Uterus (tissue), 4 donors: ENCODE results near the gene SOCS2. TPM values are rescaled to one million over a fixed set of nuclear protein-coding genes. Genes with fewer than 3 reads are reported as not detected.
"Not testable (repeated sequence)": the region's sequence is repeated elsewhere in the genome, so short reads cannot be mapped to it uniquely, and the experiment has no call there.

Experiments used
- DNase-seq, 2 donors: peaks; one replicate each; pipeline ENCODE4 v3.0.0-alpha.2; 2019 to 2020
- H3K27ac ChIP-seq, 2 donors: fragments of 200-600 bp; sonication (generic); 1 replicate in 1 of 2; 2 replicates in 1 of 2; pipeline ENCODE4 v1.5.1; 2016 to 2018
- H3K27me3 ChIP-seq, 2 donors: fragments of 200-600 bp; sonication (generic); one replicate each; pipeline ENCODE4 v1.5.1; 2018 to 2019; ENCODE audit warnings: control low read depth in 1 of 2
- H3K36me3 ChIP-seq, 2 donors: fragments of 200-600 bp; sonication (generic); one replicate each; pipeline ENCODE4 v1.5.1; 2019; ENCODE audit warnings: control low read depth in 1 of 2
- H3K4me1 ChIP-seq, 2 donors: fragments of 200-600 bp; sonication (generic); one replicate each; pipeline ENCODE4 v1.5.1; 2018 to 2019; ENCODE audit warnings: control low read depth in 1 of 2
- H3K4me3 ChIP-seq, 2 donors: fragments of 200-600 bp; sonication (generic); 1 replicate in 1 of 2; 2 replicates in 1 of 2; pipeline ENCODE4 v1.5.1; 2018 to 2019; ENCODE audit warnings: mild to moderate bottlenecking in 1 of 2
- H3K9me3 ChIP-seq, 2 donors: fragments of 200-600 bp; sonication (generic); one replicate each; pipeline ENCODE4 v1.5.1; 2019; ENCODE audit warnings: control low read depth in 1 of 2
- POLR2A ChIP-seq, 2 donors: fragments of 450-650 bp; IDR thresholded peaks; one replicate each; pipeline ENCODE4 v1.6.1; 2016; ENCODE audit warnings: antibody characterized with exemption in 2 of 2, mild to moderate bottlenecking in 1 of 2, moderate library complexity in 1 of 2
- intact Hi-C: fragments of 100-400 bp; cut with DNase I; formaldehyde crosslinking; loops from one replicate; pipeline ENCODE4 v1.15.1; 2023; ENCODE audit warnings: low total_unique reads
- total RNA-seq, 4 donors: library from RNA; depleted of rRNA in 3 of 4; stranded (reverse); fragments of >200 nt in 3 of 4; gene quantifications; one replicate each; pipeline versions ENCODE4 v1.1.0 to v1.2.4, GENCODE V29; 2014 to 2023
- TF ChIP-seq, protein P1 (sequence below), 4 experiments: fragments of 200-600 bp in 2 of 4; fragments of 450-650 bp in 2 of 4; sonication (generic) in 2 of 4; IDR thresholded peaks; one replicate each; pipeline ENCODE4 v1.5.1; 2016 to 2019; ENCODE audit warnings: antibody characterized with exemption in 4 of 4, mild to moderate bottlenecking in 2 of 4, moderate library complexity in 1 of 4
- donor health status: DM: yes; HTN: yes; CAD: no.

Gene SOCS2
- total RNA-seq, 4 donors from 2014 or later = 55.0 to 345 (median 112) TPM

DNA sequence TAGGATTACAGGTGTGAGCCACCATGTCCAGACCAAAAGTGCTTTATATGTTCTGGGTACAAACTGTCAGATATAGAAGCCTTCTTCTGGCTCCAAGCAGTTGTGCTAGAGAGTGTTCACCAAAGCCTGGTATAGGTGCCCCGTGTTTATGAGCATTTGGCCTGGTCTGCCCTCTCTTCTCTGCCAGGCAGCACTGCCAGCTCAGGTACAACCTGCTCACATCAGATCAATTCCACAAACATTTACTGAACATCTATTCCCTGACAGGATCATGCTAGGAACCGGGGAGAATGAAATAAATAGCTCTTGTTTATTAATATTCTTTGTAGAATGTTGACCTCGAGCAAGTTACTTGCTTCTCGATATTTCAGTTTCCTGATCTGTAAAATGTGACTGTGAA, 20.0 kb upstream of the SOCS2 start:
- no peak for DNase-seq
- H3K27ac ChIP-seq = no peak overlapping the region
- H3K9me3 ChIP-seq = no peaks in the 10 kb centered on the region
- no peaks in the 10 kb centered on the region for H3K4me1 ChIP-seq
- H3K36me3 ChIP-seq = no peaks in the 10 kb centered on the region
- H3K27me3 ChIP-seq = no peaks in the 10 kb centered on the region
- intact Hi-C loops = no loop called here
- H3K4me3 ChIP-seq = no peak overlapping the region
- TF ChIP-seq, protein P1, sequence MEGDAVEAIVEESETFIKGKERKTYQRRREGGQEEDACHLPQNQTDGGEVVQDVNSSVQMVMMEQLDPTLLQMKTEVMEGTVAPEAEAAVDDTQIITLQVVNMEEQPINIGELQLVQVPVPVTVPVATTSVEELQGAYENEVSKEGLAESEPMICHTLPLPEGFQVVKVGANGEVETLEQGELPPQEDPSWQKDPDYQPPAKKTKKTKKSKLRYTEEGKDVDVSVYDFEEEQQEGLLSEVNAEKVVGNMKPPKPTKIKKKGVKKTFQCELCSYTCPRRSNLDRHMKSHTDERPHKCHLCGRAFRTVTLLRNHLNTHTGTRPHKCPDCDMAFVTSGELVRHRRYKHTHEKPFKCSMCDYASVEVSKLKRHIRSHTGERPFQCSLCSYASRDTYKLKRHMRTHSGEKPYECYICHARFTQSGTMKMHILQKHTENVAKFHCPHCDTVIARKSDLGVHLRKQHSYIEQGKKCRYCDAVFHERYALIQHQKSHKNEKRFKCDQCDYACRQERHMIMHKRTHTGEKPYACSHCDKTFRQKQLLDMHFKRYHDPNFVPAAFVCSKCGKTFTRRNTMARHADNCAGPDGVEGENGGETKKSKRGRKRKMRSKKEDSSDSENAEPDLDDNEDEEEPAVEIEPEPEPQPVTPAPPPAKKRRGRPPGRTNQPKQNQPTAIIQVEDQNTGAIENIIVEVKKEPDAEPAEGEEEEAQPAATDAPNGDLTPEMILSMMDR (IDR thresholded peaks at IDR 0.05) = no peak
- no peak for TF ChIP-seq POLR2A (IDR thresholded peaks at IDR 0.05)

DNA sequence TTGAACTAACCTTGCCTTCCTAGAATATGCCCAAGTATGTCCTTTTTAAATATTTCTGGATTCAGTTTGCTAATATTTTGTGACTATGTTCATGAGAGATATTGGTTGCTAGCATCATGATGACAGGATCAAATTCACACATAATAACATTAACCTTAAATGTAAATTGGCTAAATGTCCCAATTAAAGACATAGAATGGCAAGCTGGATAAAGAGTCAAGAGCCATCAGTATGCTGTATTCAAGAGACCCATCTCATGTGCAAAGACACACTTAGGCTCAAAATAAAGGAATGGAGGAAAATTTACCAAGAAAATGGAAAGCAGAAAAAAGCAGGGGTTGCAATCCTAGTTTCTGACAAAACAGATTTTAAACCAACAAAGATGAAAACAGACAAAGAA, 14.6 kb upstream of the SOCS2 start:
- H3K27ac ChIP-seq, H3K9me3 ChIP-seq, H3K4me3 ChIP-seq, H3K4me1 ChIP-seq, H3K27me3 ChIP-seq, H3K36me3 ChIP-seq, DNase-seq, intact Hi-C loops: not testable (repeated sequence)

DNA sequence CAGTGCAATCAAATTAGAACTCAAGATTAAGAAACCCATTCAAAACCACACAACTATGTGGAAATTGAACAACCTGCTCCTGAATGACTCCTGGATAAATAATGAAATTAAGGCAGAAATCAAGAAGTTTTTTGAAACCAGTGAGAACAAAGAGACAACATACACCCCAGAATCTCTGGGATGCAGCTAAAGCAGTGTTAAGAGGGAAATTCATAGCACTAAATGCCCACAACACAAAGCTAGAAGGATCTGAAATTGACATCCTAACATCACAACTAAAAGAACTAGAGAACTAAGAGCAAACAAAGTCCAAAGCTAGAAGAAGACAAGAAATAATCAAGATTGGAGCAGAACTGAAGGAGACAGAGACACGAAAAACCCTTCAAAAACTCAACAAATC, 13.8 kb upstream of the SOCS2 start:
- H3K4me1 ChIP-seq, DNase-seq, H3K4me3 ChIP-seq, H3K9me3 ChIP-seq, H3K36me3 ChIP-seq, H3K27me3 ChIP-seq, H3K27ac ChIP-seq, intact Hi-C loops: not testable (repeated sequence)

DNA sequence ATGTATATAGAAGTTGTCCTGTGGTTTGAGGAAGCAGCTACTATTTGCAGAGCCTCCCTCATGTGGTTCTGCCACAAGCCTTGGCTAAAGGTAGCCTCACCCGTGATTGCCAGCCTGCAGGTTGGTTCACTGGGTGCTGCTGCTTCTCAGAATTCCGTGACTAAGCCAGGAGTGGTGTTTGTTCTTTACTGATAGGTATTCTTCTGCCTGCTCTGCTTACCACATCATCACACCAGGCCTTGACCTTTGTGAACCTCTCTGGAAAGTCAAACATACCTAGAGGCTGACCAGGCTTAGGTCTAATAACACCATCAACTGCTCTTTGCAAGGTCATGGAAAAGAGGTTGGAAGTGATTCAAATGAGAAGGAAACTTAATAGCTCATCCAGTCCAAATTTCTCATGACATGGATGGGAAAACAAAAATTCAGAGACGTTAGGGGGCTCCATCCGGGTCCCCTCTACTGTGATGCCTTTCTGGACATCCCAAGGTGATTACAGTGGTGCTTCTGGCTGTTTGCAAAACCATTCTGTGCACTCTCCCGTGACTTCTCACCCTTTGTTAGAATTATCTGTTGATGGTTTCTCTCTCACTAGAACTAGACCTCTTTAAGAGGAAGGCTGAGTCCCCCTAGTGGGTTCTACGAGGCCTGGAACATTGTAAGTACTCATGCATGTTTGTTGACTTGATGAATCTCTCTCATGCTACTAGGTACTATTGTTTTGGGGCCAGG, 8.5 kb upstream of the SOCS2 start:
- Histone ChIP-seq H3K27ac (no peak overlapping the region), H3K4me3 (no peak overlapping the region), H3K36me3 (no peaks in the 10 kb centered on the region), H3K9me3 (no peaks in the 10 kb centered on the region), H3K4me1 (no peaks in the 10 kb centered on the region), H3K27me3 (no peaks in the 10 kb centered on the region)
- TF ChIP-seq, protein P1 (IDR thresholded peaks at IDR 0.05) = no peak
- TF ChIP-seq POLR2A (IDR thresholded peaks at IDR 0.05) = no peak
- no peak for DNase-seq
- intact Hi-C loops = no loop called here

DNA sequence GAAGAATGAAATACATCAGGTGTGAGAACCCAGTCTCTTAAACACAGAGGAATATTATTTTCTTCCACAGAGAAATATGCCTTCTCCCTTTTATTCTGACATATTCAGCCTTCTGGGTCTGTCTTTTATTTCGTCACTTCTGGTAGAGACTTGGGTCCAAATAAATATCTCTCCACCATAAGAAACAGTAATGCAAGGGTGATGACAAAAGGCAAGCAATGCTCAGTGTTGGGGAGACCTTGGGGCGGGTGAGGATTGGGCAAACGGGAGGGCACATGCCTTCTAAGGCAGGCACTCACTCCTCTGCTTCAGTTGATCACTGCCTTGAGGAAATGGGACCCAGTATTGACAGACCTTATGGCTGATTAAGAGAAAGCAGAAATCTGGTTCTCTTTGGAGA, 6.7 kb upstream of the SOCS2 start:
- Histone ChIP-seq H3K9me3 (no peaks in the 10 kb centered on the region), H3K4me1 (no peaks in the 10 kb centered on the region), H3K27ac (no peak overlapping the region), H3K4me3 (no peak overlapping the region), H3K27me3 (no peaks in the 10 kb centered on the region), H3K36me3 (no peaks in the 10 kb centered on the region)
- intact Hi-C loops = no loop called here
- TF ChIP-seq, protein P1 (IDR thresholded peaks at IDR 0.05) = no peak
- TF ChIP-seq POLR2A (IDR thresholded peaks at IDR 0.05) = no peak
- DNase-seq = no peak

DNA sequence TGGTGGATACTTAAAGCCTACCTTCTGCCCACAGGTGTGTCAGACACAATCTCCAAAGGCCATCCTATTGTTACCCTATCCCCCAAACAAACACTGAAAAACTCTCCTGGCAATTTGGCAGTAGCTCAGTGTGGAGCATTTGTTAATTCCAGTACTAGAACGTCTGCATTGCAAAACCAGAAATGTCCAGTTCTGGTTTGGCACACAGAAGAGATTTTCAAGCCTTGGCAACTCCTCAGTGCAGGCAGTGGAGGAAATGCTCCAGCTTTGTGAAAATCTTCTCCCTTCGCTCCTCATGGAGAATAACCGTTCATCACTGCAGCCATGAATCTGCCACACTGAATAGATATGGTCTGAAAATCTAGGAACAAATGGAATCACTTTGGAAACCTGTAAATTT, 5.3 kb upstream of the SOCS2 start:
- intact Hi-C loops = no loop called here
- Histone ChIP-seq H3K27ac (peak overlapping the region; percentile 9 to 30), H3K36me3 (no peaks in the 10 kb centered on the region), H3K27me3 (no peaks in the 10 kb centered on the region), H3K4me1 (no peaks in the 10 kb centered on the region), H3K4me3 (no peak overlapping the region), H3K9me3 (no peaks in the 10 kb centered on the region)
- TF ChIP-seq, protein P1 (IDR thresholded peaks at IDR 0.05) = no peak
- no peak for TF ChIP-seq POLR2A (IDR thresholded peaks at IDR 0.05)
- peak; percentile 52 for DNase-seq
